OCI-LY3 (cell line): Measurements from ENCODE around the gene FAM227B.

ENCODE experiments used
- H2AFZ ChIP-seq: fragments of 200-600, 300-600 bp; shearing (Covaris generic); 2 replicates; pipeline ENCODE4 v1.6.0; 2014; ENCODE audit warnings: antibody characterized with exemption, low read depth, low read length
- H3K27ac ChIP-seq: fragments of 200-600, 300-600 bp; sonication (generic); 2 replicates; pipeline ENCODE4 v1.5.1; 2014; ENCODE audit warnings: mild to moderate bottlenecking, low read length, moderate library complexity, mixed read lengths
- H3K27me3 ChIP-seq: fragments of 200-600, 300-600 bp; sonication (generic); 2 replicates; pipeline ENCODE4 v1.6.1; 2014; ENCODE audit warnings: low read depth, low read length, mixed read lengths
- H3K36me3 ChIP-seq: fragments of 200-600, 300-600 bp; sonication (generic); replicated peaks from 2 replicates; pipeline ENCODE3; 2014; ENCODE audit warnings: low read depth, low read length, mixed read lengths
- H3K4me1 ChIP-seq: fragments of 300-600, 200-600 bp; sonication (generic); 2 replicates; pipeline ENCODE4 v1.6.1; 2014; ENCODE audit warnings: low read length, mixed read lengths
- H3K4me2 ChIP-seq: fragments of 200-600, 300-600 bp; sonication (generic); 2 replicates; pipeline ENCODE4 v1.6.1; 2014; ENCODE audit warnings: low read length, mixed read lengths
- H3K4me3 ChIP-seq: fragments of 300-600, 200-600 bp; sonication (generic); 2 replicates; pipeline ENCODE4 v1.5.1; 2014; ENCODE audit warnings: antibody characterized with exemption, mild to moderate bottlenecking, low read length, moderate library complexity
- H3K79me2 ChIP-seq: fragments of 300-600, 200-600 bp; shearing (Covaris generic); 2 replicates; pipeline ENCODE4 v1.6.1; 2014; ENCODE audit warnings: mild to moderate bottlenecking, low read length, mixed read lengths
- H3K9ac ChIP-seq: fragments of 300-600, 200-600 bp; shearing (Covaris generic); 2 replicates; pipeline ENCODE4 v1.6.0; 2014; ENCODE audit warnings: mild to moderate bottlenecking, low read length, moderate library complexity
- H3K9me3 ChIP-seq: fragments of 200-600, 300-600 bp; shearing (Covaris generic); 2 replicates; pipeline ENCODE4 v1.6.1; 2014; ENCODE audit warnings: low read length, mixed read lengths; ENCODE audit not compliant: insufficient read depth
- H4K20me1 ChIP-seq: fragments of 200-600, 300-600 bp; sonication (generic); 2 replicates; pipeline ENCODE4 v1.6.1; 2016; ENCODE audit warnings: low read length, mixed read lengths; ENCODE audit not compliant: insufficient read depth
- EZH2phosphoT487 ChIP-seq: fragments of 200-600 bp; shearing (Covaris generic); IDR thresholded peaks from 2 replicates; pipeline ENCODE4 v1.6.1; 2018; ENCODE audit warnings: antibody characterized with exemption, mixed run types, low read depth
- TF ChIP-seq, protein P1 (sequence below): fragments of 200-600, 300-600 bp; sonication (generic); IDR thresholded peaks from 2 replicates; pipeline ENCODE4 v1.5.1; 2014; ENCODE audit warnings: antibody characterized with exemption, low read length, low read depth

The FAM227B gene

DNA sequence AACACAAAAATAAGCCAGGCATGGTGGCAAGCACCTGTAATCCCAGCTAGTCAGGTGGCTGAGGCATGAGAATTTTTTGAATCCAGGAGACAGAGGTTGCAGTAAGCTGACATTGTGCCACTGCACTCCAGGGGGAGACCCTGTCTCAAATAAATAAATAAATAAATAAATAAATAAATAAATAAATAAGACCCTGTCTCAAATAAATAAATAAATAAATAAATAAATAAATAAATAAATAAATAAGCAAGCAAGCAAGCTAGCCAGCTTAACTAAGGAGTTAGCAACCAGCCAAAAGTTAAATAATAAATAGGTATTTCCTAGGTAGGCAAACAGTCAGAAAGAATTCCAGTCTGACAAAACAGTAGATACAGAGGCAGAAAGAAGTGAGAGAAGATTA is 326.7 kb downstream of the FAM227B start:
- H3K79me2 ChIP-seq = no peaks in the 10 kb centered on the region
- no peaks in the 10 kb centered on the region for H3K9me3 ChIP-seq
- no peak overlapping the region for H2AFZ ChIP-seq
- no peaks in the 10 kb centered on the region for H3K27me3 ChIP-seq
- H3K4me2 ChIP-seq = no peak overlapping the region
- no peak for TF ChIP-seq EZH2phosphoT487
- TF ChIP-seq, protein P1, sequence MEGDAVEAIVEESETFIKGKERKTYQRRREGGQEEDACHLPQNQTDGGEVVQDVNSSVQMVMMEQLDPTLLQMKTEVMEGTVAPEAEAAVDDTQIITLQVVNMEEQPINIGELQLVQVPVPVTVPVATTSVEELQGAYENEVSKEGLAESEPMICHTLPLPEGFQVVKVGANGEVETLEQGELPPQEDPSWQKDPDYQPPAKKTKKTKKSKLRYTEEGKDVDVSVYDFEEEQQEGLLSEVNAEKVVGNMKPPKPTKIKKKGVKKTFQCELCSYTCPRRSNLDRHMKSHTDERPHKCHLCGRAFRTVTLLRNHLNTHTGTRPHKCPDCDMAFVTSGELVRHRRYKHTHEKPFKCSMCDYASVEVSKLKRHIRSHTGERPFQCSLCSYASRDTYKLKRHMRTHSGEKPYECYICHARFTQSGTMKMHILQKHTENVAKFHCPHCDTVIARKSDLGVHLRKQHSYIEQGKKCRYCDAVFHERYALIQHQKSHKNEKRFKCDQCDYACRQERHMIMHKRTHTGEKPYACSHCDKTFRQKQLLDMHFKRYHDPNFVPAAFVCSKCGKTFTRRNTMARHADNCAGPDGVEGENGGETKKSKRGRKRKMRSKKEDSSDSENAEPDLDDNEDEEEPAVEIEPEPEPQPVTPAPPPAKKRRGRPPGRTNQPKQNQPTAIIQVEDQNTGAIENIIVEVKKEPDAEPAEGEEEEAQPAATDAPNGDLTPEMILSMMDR = no peak
- H3K4me3 ChIP-seq = no peak overlapping the region
- H3K9ac ChIP-seq = no peak overlapping the region
- peaks cover 3% of the 10 kb centered on the region for H3K36me3 ChIP-seq
- no peaks in the 10 kb centered on the region for H3K4me1 ChIP-seq
- no peak overlapping the region for H3K27ac ChIP-seq
- H4K20me1 ChIP-seq = no peaks in the 10 kb centered on the region

DNA sequence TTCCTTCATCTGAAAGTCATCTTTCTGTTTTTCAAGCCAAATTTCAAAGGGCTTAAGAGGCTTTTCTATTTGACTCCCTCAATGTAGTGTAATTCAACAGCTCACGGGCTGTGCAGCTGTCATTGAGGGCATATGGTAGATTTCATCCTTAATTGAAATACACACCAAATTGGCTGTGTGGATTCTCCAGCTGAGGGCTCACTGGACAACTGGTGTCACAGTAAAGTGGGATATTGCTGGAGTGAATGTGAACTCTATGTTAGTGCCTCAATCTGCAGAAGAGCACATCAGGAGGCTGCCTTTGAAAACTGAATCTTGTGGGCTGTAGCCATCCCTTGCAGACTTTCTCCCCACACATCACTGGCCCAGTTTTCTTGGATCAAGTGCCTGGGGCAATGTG is 330.4 kb downstream of the FAM227B start:
- Histone ChIP-seq H3K9ac (no peak overlapping the region), H4K20me1 (no peaks in the 10 kb centered on the region), H3K27ac (no peak overlapping the region), H3K79me2 (no peaks in the 10 kb centered on the region), H3K4me3 (no peak overlapping the region), H2AFZ (no peak overlapping the region), H3K36me3 (peaks cover 3% of the 10 kb centered on the region), H3K27me3 (no peaks in the 10 kb centered on the region), H3K4me2 (no peak overlapping the region), H3K4me1 (no peaks in the 10 kb centered on the region), H3K9me3 (no peaks in the 10 kb centered on the region)
- TF ChIP-seq, protein P1 = no peak
- no peak for TF ChIP-seq EZH2phosphoT487

DNA sequence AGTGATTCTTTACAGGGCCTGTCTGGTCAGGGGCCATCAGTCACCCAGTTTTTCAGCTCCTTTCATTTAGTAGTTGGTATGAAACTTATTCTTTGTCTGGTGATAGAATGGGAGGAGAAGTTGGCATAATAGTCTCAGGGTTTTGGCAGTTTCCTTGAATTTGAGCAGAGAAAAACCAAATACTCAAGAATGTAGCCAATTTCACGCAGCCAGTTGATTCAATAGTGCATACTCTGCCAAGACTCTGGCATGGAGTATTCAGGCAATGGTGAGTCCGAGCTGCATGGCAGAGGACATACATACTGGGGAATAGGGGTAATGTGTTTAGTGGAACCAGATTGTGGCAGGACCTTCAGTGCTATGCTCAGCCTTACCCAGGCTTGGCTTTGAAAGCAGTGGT is 332.2 kb downstream of the FAM227B start:
- H3K9me3 ChIP-seq = no peaks in the 10 kb centered on the region
- no peak overlapping the region for H3K4me3 ChIP-seq
- no peak overlapping the region for H3K9ac ChIP-seq
- TF ChIP-seq EZH2phosphoT487 = no peak
- TF ChIP-seq, protein P1 = no peak
- H3K4me2 ChIP-seq = no peak overlapping the region
- H3K27ac ChIP-seq = no peak overlapping the region
- H2AFZ ChIP-seq = no peak overlapping the region
- no peaks in the 10 kb centered on the region for H4K20me1 ChIP-seq
- no peaks in the 10 kb centered on the region for H3K27me3 ChIP-seq
- H3K4me1 ChIP-seq = no peaks in the 10 kb centered on the region
- H3K79me2 ChIP-seq = no peaks in the 10 kb centered on the region
- H3K36me3 ChIP-seq = peaks cover 3% of the 10 kb centered on the region

DNA sequence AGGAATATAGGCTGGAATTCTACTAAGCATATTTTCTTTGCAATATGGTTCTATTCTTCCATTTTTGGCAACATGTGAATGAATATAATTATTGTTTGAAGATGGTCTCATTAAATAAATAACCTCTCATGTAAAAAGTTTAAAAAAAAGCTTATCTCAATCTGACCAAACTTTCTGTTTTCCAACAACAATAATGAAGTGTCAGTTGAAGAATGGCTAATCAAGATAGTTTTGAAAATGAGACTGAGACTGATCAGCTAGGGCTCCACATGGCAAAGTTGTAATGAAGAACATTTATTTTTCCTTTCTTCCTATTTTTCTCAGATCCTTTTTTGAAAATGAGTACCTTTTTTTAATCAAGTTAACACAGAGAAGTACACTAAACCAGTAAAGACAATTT is 333.1 kb downstream of the FAM227B start:
- no peak overlapping the region for H3K9ac ChIP-seq
- no peak for TF ChIP-seq EZH2phosphoT487
- TF ChIP-seq, protein P1 = no peak
- H3K36me3 ChIP-seq = peaks cover 3% of the 10 kb centered on the region
- H3K27ac ChIP-seq = no peak overlapping the region
- H3K4me2 ChIP-seq = no peak overlapping the region
- H3K79me2 ChIP-seq = no peaks in the 10 kb centered on the region
- H3K9me3 ChIP-seq = no peaks in the 10 kb centered on the region
- no peaks in the 10 kb centered on the region for H3K27me3 ChIP-seq
- H4K20me1 ChIP-seq = no peaks in the 10 kb centered on the region
- no peak overlapping the region for H3K4me3 ChIP-seq
- no peaks in the 10 kb centered on the region for H3K4me1 ChIP-seq
- H2AFZ ChIP-seq = no peak overlapping the region
